ENCODE results near the gene RDH12.

GRCh38 chr14:67765192-67765834 is 63.6 kb downstream of the RDH12 start:
- TF ChIP-seq CTCF (IDR thresholded peaks at IDR 0.05 in 4 of 5, conservative IDR thresholded peaks at IDR 0.05 in 1 of 5) (no peak), POLR2A (IDR thresholded peaks at IDR 0.05) (no peak)

Measured in gastrocnemius medialis (tissue), 4 donors.